RWPE2 (cell line): ENCODE results near the gene FGG.
A peak's percentile ranks its signal among the peaks of the same experiment; 100 is the strongest.

Experiments used
- ATAC-seq: fragments of 200-7000 bp; cut with Tn5 transposase; 3 replicates; pipeline ENCODE4 v1.9.1; 2021; ENCODE audit warnings: low read depth
- DNase-seq: peaks from one replicate; pipeline ENCODE4 v3.0.0-alpha.2; 2020; ENCODE audit warnings: low spot score
- H3K27ac ChIP-seq: fragments of 450-650 bp; 2 replicates; pipeline ENCODE4 v1.5.1; 2017; ENCODE audit warnings: mild to moderate bottlenecking; ENCODE audit not compliant: poor library complexity, severe bottlenecking
- H3K27me3 ChIP-seq: fragments of 250-450 bp; sonication (Bioruptor Pico); 2 replicates; pipeline ENCODE4 v1.5.1; 2021; ENCODE audit warnings: mild to moderate bottlenecking, moderate library complexity; ENCODE audit not compliant: insufficient read depth, poor library complexity, severe bottlenecking
- H3K36me3 ChIP-seq: fragments of 250-450 bp; sonication (Bioruptor Pico); 2 replicates; pipeline ENCODE4 v1.5.1; 2020; ENCODE audit warnings: low read depth, mild to moderate bottlenecking, moderate library complexity
- H3K4me1 ChIP-seq: fragments of 250-450 bp; sonication (Bioruptor Pico); 2 replicates; pipeline ENCODE4 v1.5.1; 2021; ENCODE audit warnings: mild to moderate bottlenecking, moderate library complexity; ENCODE audit not compliant: insufficient read depth, poor library complexity, severe bottlenecking
- H3K4me3 ChIP-seq: fragments of 250-450 bp; sonication (Bioruptor Pico); 2 replicates; pipeline ENCODE4 v1.5.1; 2021; ENCODE audit warnings: mild to moderate bottlenecking, moderate library complexity; ENCODE audit not compliant: severe bottlenecking
- H3K9me3 ChIP-seq: fragments of 250-450 bp; sonication (Bioruptor Pico); 2 replicates; pipeline ENCODE4 v1.5.1; 2021; ENCODE audit warnings: mild to moderate bottlenecking, moderate library complexity; ENCODE audit not compliant: severe bottlenecking
- TF ChIP-seq, protein P1 (sequence below): fragments of 450-650 bp; IDR thresholded peaks from one replicate; pipeline ENCODE4 v1.5.1; 2017; ENCODE audit warnings: mild to moderate bottlenecking, moderate library complexity; ENCODE audit not compliant: poor library complexity, severe bottlenecking

The FGG gene

DNA sequence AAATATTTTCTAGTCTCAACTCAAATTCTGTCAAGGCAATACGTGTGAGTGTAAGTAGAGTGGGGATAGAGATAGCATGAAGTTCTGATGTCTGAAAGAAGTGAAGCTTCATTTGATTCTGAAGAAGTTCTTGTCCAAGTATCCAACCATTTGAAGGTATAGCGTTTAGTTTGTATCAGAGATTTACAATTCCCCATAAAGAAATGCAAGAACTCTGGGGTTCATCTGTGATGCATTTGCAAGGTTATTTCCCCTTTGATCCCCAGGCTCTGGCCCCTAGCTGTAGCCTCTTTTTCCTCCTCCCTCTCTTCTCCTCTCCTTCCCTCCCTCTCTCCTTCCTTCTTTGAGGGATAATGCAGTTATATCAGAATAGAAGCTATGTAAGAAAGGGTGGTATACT lies 29.7 kb downstream of the FGG start:
- H3K27ac ChIP-seq: no peak overlapping the region
- no peaks in the 10 kb centered on the region for H3K36me3 ChIP-seq
- TF ChIP-seq, protein P1, sequence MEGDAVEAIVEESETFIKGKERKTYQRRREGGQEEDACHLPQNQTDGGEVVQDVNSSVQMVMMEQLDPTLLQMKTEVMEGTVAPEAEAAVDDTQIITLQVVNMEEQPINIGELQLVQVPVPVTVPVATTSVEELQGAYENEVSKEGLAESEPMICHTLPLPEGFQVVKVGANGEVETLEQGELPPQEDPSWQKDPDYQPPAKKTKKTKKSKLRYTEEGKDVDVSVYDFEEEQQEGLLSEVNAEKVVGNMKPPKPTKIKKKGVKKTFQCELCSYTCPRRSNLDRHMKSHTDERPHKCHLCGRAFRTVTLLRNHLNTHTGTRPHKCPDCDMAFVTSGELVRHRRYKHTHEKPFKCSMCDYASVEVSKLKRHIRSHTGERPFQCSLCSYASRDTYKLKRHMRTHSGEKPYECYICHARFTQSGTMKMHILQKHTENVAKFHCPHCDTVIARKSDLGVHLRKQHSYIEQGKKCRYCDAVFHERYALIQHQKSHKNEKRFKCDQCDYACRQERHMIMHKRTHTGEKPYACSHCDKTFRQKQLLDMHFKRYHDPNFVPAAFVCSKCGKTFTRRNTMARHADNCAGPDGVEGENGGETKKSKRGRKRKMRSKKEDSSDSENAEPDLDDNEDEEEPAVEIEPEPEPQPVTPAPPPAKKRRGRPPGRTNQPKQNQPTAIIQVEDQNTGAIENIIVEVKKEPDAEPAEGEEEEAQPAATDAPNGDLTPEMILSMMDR: no peak
- peaks cover 5% of the 10 kb centered on the region for H3K4me1 ChIP-seq
- H3K4me3 ChIP-seq: no peak overlapping the region
- no peaks in the 10 kb centered on the region for H3K9me3 ChIP-seq
- ATAC-seq: no peak
- H3K27me3 ChIP-seq: no peaks in the 10 kb centered on the region
- no peak for DNase-seq

DNA sequence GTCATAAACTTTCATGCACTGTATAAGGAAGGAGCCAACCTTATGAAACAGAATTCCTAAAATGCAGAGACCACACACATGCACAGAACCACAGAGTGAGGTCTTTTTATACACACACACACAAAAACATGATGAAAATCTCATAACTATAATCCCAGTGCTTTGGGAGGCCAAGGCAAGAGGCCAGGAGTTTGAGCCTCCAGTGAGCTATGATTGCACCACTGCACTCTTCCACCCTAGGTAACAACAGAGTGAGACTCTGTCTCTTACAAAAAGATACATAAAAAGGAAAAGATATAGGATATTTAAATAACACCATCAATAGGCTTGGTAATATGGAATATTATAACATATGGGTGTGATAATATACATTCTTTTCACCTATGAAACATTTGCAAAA lies 32.5 kb downstream of the FGG start:
- H3K4me1 ChIP-seq: peaks cover 8% of the 10 kb centered on the region
- DNase-seq: no peak
- TF ChIP-seq, protein P1: no peak
- H3K27ac ChIP-seq: no peak overlapping the region
- no peaks in the 10 kb centered on the region for H3K27me3 ChIP-seq
- H3K36me3 ChIP-seq: no peaks in the 10 kb centered on the region
- H3K9me3 ChIP-seq: no peaks in the 10 kb centered on the region
- no peak overlapping the region for H3K4me3 ChIP-seq
- ATAC-seq: no peak

GRCh38 chr4:154578919-154579318 lies 33.5 kb downstream of the FGG start:
- DNase-seq: no peak
- peak; percentile 50; the same call in 1 of the 3 replicates for ATAC-seq
- Histone ChIP-seq H3K4me1 (peaks cover 8% of the 10 kb centered on the region), H3K27ac (no peak overlapping the region), H3K4me3 (no peak overlapping the region), H3K36me3 (no peaks in the 10 kb centered on the region), H3K27me3 (no peaks in the 10 kb centered on the region), H3K9me3 (no peaks in the 10 kb centered on the region)
- TF ChIP-seq, protein P1: no peak

DNA sequence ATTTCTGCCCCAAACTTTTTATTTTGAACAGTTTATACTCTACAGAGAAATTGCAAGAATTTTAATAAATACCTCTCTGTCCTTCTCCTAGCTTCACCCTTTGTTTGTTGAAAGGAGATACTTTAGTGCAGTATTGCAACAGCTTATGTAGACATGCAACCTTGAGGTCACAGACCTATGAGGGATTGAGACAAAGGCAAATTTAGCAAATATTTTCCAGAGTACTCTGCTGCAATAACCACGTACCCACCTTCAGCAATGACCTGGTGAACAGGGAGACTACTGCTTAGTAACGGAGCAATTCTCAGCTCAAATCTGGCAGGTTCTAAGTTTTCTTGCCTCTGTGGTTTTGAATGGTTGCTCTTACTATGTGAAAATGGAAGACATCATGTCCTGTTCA lies 35.1 kb downstream of the FGG start:
- no peak overlapping the region for H3K27ac ChIP-seq
- peaks cover 8% of the 10 kb centered on the region for H3K4me1 ChIP-seq
- ATAC-seq: no peak; the same call in 2 of the 3 replicates
- H3K4me3 ChIP-seq: no peak overlapping the region
- no peaks in the 10 kb centered on the region for H3K36me3 ChIP-seq
- H3K9me3 ChIP-seq: no peaks in the 10 kb centered on the region
- TF ChIP-seq, protein P1: no peak
- no peaks in the 10 kb centered on the region for H3K27me3 ChIP-seq
- DNase-seq: no peak

- Histone ChIP-seq H3K27ac (no peak overlapping the region), H3K4me3 (no peak overlapping the region), H3K9me3 (no peaks in the 10 kb centered on the region), H3K4me1 (peaks cover 9% of the 10 kb centered on the region), H3K36me3 (no peaks in the 10 kb centered on the region), H3K27me3 (no peaks in the 10 kb centered on the region)
- TF ChIP-seq, protein P1: no peak
- no peak for DNase-seq
- no peak for ATAC-seq
Measured at GRCh38 chr4:154574311-154574710, 38.1 kb downstream of the FGG start.
